Keratinocyte (primary cell): ENCODE results near the gene SIPA1L3. TPM values are rescaled to one million over a fixed set of nuclear protein-coding genes. Genes with fewer than 3 reads are reported as not detected.
A peak's percentile ranks its signal among the peaks of the same experiment; 100 is the strongest.

Experiments used
- DNase-seq: peaks from one replicate; pipeline ENCODE4 v3.0.0-alpha.2; 2011; ENCODE audit warnings: low read depth, missing footprints, low spot score
- FAIRE-seq: peaks from 2 replicates; lab custom pipeline; 2011; peaks lifted over from hg19 to GRCh38; lab: Jason Lieb, UNC
- H2AFZ ChIP-seq: 2 replicates; pipeline ENCODE4 v1.6.0; 2012; ENCODE audit warnings: low read length, control low read depth, inconsistent platforms; ENCODE audit not compliant: control insufficient read depth
- H3K27ac ChIP-seq: 2 replicates; pipeline ENCODE4 v1.5.1; 2011; ENCODE audit warnings: low read length; ENCODE audit not compliant: control insufficient read depth, insufficient read depth
- H3K27me3 ChIP-seq: 3 replicates; pipeline ENCODE4 v1.6.0; 2011; ENCODE audit warnings: low read length; ENCODE audit not compliant: control insufficient read depth, insufficient read depth; ENCODE audit errors: extremely low read depth
- H3K36me3 ChIP-seq, 2 experiments: 2 replicates in 1 of 2; 3 replicates in 1 of 2; pipeline ENCODE4 v1.5.1; 2011; ENCODE audit warnings: low read length in 2 of 2, mild to moderate bottlenecking in 1 of 2; ENCODE audit not compliant: control insufficient read depth in 2 of 2, insufficient read depth in 2 of 2; ENCODE audit errors: extremely low read depth in 1 of 2
- H3K4me1 ChIP-seq: 3 replicates; pipeline ENCODE4 v1.5.1; 2011; ENCODE audit warnings: low read length; ENCODE audit not compliant: control insufficient read depth, insufficient read depth; ENCODE audit errors: extremely low read depth
- H3K4me2 ChIP-seq: 3 replicates; pipeline ENCODE4 v1.6.0; 2011; ENCODE audit warnings: low read depth, low read length; ENCODE audit not compliant: control insufficient read depth, insufficient read depth; ENCODE audit errors: extremely low read depth
- H3K4me3 ChIP-seq, 3 experiments: fragments of 200-600 bp in 1 of 3; sonication (generic) in 1 of 3; 2 replicates in 2 of 3; 3 replicates in 1 of 3; pipeline ENCODE4 v1.5.1; 2011 to 2016; ENCODE audit warnings: low read length in 3 of 3, mild to moderate bottlenecking in 3 of 3, control low read depth in 2 of 3, inconsistent platforms in 1 of 3, low read depth in 1 of 3, mixed read lengths in 1 of 3, mixed run types in 1 of 3, moderate library complexity in 1 of 3; ENCODE audit not compliant: control insufficient read depth in 2 of 3, insufficient read depth in 2 of 3; ENCODE audit errors: extremely low read depth in 1 of 3
- H3K79me2 ChIP-seq: 2 replicates; pipeline ENCODE4 v1.6.0; 2012; ENCODE audit warnings: low read length; ENCODE audit not compliant: control insufficient read depth, insufficient read depth
- H3K9ac ChIP-seq: 3 replicates; pipeline ENCODE4 v1.6.0; 2011; ENCODE audit warnings: low read length; ENCODE audit not compliant: control insufficient read depth, insufficient read depth; ENCODE audit errors: extremely low read depth
- H3K9me1 ChIP-seq: 3 replicates; pipeline ENCODE4 v1.6.0; 2011; ENCODE audit warnings: low read length; ENCODE audit not compliant: control insufficient read depth, insufficient read depth; ENCODE audit errors: extremely low read depth
- H3K9me3 ChIP-seq: 2 replicates; pipeline ENCODE4 v1.5.1; 2012; ENCODE audit warnings: low read depth, low read length; ENCODE audit not compliant: control insufficient read depth
- H4K20me1 ChIP-seq: 3 replicates; pipeline ENCODE4 v1.6.0; 2011; ENCODE audit warnings: low read length; ENCODE audit not compliant: control insufficient read depth, insufficient read depth; ENCODE audit errors: extremely low read depth
- EZH2 ChIP-seq: IDR thresholded peaks from one replicate; pipeline ENCODE4 v1.6.1; 2012; ENCODE audit warnings: inconsistent platforms, mild to moderate bottlenecking, low read length, moderate library complexity
- dilution Hi-C: fragments of 300-500 bp; cut with MboI; formaldehyde crosslinking; loops from one replicate; pipeline ENCODE4 v1.7.0; 2020; ENCODE audit warnings: low sequenced_read_pairs; ENCODE audit not compliant: extremely low pct_ligation_motif_present
- polyA plus RNA-seq, 5 experiments: library from polyadenylated mRNA; depleted of rRNA in 3 of 5; stranded (reverse) in 3 of 5; stranded (forward) in 1 of 5; unstranded in 1 of 5; fragments of >200 nt; gene quantifications; 1 replicate in 1 of 5; 2 replicates in 3 of 5; 3 replicates in 1 of 5; pipeline versions ENCODE4 v1.2.1 to v1.2.3, GENCODE V29; 2011 to 2012; ENCODE audit warnings: missing spikeins in 2 of 5, low read depth in 1 of 5, low replicate concordance in 1 of 5
- TF ChIP-seq, protein P1 (sequence below), 3 experiments: IDR thresholded peaks in 1 of 3; conservative IDR thresholded peaks in 1 of 3; optimal IDR thresholded peaks in 1 of 3; 2 replicates in 2 of 3; 3 replicates in 1 of 3; pipeline versions ENCODE3 to v1.5.1; 2011; ENCODE audit warnings: low read length in 3 of 3, mild to moderate bottlenecking in 3 of 3, moderate library complexity in 2 of 3, control low read depth in 1 of 3, inconsistent platforms in 1 of 3; ENCODE audit not compliant: insufficient read depth in 2 of 3; ENCODE audit errors: extremely low read depth in 1 of 3

Gene SIPA1L3
- polyA plus RNA-seq, 1 donor (not counting 4 experiments of a cell fraction or from before 2014, with no cell fraction given): 8.0 TPM

DNA sequence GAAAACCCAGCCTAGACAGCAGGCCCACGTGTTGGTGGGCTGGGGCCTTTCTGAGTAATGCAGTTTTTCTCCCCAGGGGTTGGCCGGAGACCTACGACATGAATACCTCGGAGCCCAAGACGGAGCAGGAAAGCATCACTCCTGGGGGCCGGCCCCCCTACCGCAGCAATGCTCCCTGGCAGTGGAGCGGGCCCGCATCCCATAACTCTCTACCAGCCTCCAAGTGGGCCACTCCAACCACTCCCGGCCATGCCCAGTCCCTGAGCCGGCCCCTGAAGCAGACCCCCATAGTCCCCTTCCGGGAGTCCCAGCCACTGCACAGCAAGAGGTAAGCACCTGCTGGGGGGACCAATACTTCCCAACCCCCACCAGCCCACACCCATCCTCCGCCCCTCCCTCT, 234.1 kb downstream of the SIPA1L3 start:
- no peak overlapping the region for H3K4me3 ChIP-seq
- DNase-seq (no peak), FAIRE-seq (no peak)
- H4K20me1 ChIP-seq: no peaks in the 10 kb centered on the region
- H3K79me2 ChIP-seq: no peaks in the 10 kb centered on the region
- peaks cover 9% of the 10 kb centered on the region for H3K4me1 ChIP-seq
- H3K9ac ChIP-seq: no peak overlapping the region
- no peaks in the 10 kb centered on the region for H3K9me1 ChIP-seq
- H3K9me3 ChIP-seq: no peaks in the 10 kb centered on the region
- H3K36me3 ChIP-seq: peaks cover 3% of the 10 kb centered on the region in 2 experiments
- no peak overlapping the region for H3K27ac ChIP-seq
- no peak overlapping the region for H2AFZ ChIP-seq
- no peak for TF ChIP-seq EZH2
- TF ChIP-seq, protein P1, sequence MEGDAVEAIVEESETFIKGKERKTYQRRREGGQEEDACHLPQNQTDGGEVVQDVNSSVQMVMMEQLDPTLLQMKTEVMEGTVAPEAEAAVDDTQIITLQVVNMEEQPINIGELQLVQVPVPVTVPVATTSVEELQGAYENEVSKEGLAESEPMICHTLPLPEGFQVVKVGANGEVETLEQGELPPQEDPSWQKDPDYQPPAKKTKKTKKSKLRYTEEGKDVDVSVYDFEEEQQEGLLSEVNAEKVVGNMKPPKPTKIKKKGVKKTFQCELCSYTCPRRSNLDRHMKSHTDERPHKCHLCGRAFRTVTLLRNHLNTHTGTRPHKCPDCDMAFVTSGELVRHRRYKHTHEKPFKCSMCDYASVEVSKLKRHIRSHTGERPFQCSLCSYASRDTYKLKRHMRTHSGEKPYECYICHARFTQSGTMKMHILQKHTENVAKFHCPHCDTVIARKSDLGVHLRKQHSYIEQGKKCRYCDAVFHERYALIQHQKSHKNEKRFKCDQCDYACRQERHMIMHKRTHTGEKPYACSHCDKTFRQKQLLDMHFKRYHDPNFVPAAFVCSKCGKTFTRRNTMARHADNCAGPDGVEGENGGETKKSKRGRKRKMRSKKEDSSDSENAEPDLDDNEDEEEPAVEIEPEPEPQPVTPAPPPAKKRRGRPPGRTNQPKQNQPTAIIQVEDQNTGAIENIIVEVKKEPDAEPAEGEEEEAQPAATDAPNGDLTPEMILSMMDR (optimal IDR thresholded peaks at IDR 0.05 in 1 of 3, IDR thresholded peaks at IDR 0.05 in 1 of 3, conservative IDR thresholded peaks at IDR 0.05 in 1 of 3; ENCODE audit: extremely low read depth in 1 of 3, insufficient read depth in 2 of 3, low read length in 3 of 3): no peak
- H3K27me3 ChIP-seq: no peaks in the 10 kb centered on the region
- no peak overlapping the region for H3K4me2 ChIP-seq
- dilution Hi-C loops: no loop called here

DNA sequence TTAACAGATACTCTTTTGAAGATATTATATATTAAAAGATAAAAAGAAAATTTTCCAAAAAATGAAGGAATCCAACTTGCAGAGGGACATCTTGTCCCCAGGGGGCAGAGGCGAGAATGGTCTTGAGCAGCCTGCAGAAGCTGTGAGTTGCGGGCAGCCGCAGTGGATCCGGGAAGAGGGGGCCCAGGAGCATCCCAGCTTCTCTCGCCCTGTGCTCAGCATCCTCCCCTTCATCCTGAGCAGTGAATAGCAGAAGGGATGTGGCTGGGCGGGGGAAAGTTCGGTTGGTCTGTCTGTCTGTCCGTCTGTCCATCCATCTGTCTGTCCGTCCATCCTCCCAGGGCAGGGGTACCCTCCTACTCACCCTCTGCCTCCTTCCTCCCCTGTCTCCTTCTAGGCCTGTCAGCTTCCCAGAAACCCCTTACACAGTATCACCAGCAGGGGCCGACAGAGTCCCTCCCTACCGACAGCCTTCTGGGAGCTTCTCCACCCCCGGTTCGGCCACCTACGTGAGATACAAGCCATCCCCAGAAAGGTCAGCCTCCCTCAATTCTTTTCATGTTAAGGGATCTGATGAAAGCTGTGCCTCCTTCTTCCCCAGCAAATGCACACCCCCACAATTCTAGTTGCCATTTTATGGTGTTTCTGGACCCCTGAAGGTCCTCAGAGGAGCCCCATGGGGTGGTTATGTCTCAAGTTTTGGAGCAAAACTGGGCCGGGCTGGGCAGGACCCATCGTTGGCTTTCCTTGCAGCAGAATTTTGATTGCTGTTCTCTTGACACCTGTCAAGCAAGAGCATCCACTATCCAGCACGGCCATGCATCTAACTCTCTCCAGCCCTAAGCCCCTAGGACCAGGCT, 235.4 kb downstream of the SIPA1L3 start:
- Histone ChIP-seq H2AFZ (no peak overlapping the region), H3K36me3 (peaks cover 3% of the 10 kb centered on the region in 2 experiments), H3K9ac (no peak overlapping the region), H3K9me3 (no peaks in the 10 kb centered on the region), H4K20me1 (no peaks in the 10 kb centered on the region), H3K4me1 (peaks cover 14% of the 10 kb centered on the region), H3K4me3 (no peak overlapping the region), H3K27ac (no peak overlapping the region), H3K9me1 (no peaks in the 10 kb centered on the region), H3K4me2 (no peak overlapping the region), H3K79me2 (no peaks in the 10 kb centered on the region), H3K27me3 (no peaks in the 10 kb centered on the region)
- dilution Hi-C loops: no loop called here
- TF ChIP-seq, protein P1 (optimal IDR thresholded peaks at IDR 0.05 in 1 of 3, IDR thresholded peaks at IDR 0.05 in 1 of 3, conservative IDR thresholded peaks at IDR 0.05 in 1 of 3; ENCODE audit: extremely low read depth in 1 of 3, insufficient read depth in 2 of 3, low read length in 3 of 3): peak; percentile 94 to 96 (median 95)
- TF ChIP-seq EZH2: no peak
- FAIRE-seq (peak; percentile 56), DNase-seq (no peak)
